Measurements from ENCODE around the gene ADGRL3. TPM values are rescaled to one million over a fixed set of nuclear protein-coding genes. Genes with fewer than 3 reads are reported as not detected.

ADGRL3 gene
- total RNA-seq, 1 donor from 2014 or later: 18.7 TPM

GRCh38 chr4:61298178-61298740 lies 98.1 kb downstream of the ADGRL3 start:
- no peak for DNase-seq (ENCODE audit: extremely low spot score, unreplicated experiment)
- no peaks in the 10 kb centered on the region for H3K36me3 Mint-ChIP-seq (ENCODE audit: unreplicated experiment)
- H3K4me1 Mint-ChIP-seq (ENCODE audit: unreplicated experiment): peaks cover 4% of the 10 kb centered on the region
- H3K4me3 Mint-ChIP-seq (ENCODE audit: unreplicated experiment): no peak overlapping the region
- no peak for TF ChIP-seq CTCF (IDR thresholded peaks at IDR 0.05)
- H3K27ac Mint-ChIP-seq (ENCODE audit: unreplicated experiment): no peak overlapping the region
- H3K9me3 Mint-ChIP-seq (ENCODE audit: unreplicated experiment): no peaks in the 10 kb centered on the region
- H3K27me3 Mint-ChIP-seq (ENCODE audit: unreplicated experiment): no peaks in the 10 kb centered on the region

GRCh38 chr4:61299316-61299715 lies 99.2 kb downstream of the ADGRL3 start:
- no peak overlapping the region for H3K4me3 Mint-ChIP-seq (ENCODE audit: unreplicated experiment)
- no peaks in the 10 kb centered on the region for H3K36me3 Mint-ChIP-seq (ENCODE audit: unreplicated experiment)
- peak; percentile 32 for TF ChIP-seq CTCF (IDR thresholded peaks at IDR 0.05)
- no peak for DNase-seq (ENCODE audit: extremely low spot score, unreplicated experiment)
- H3K27ac Mint-ChIP-seq (ENCODE audit: unreplicated experiment): no peak overlapping the region
- no peaks in the 10 kb centered on the region for H3K27me3 Mint-ChIP-seq (ENCODE audit: unreplicated experiment)
- peaks cover 4% of the 10 kb centered on the region for H3K4me1 Mint-ChIP-seq (ENCODE audit: unreplicated experiment)
- no peaks in the 10 kb centered on the region for H3K9me3 Mint-ChIP-seq (ENCODE audit: unreplicated experiment)

GRCh38 chr4:61300266-61300844 lies 100.2 kb downstream of the ADGRL3 start:
- DNase-seq (ENCODE audit: extremely low spot score, unreplicated experiment): no peak
- Mint-ChIP-seq H3K4me1 (ENCODE audit: unreplicated experiment) (peaks cover 4% of the 10 kb centered on the region), H3K27me3 (ENCODE audit: unreplicated experiment) (no peaks in the 10 kb centered on the region), H3K27ac (ENCODE audit: unreplicated experiment) (no peak overlapping the region), H3K36me3 (ENCODE audit: unreplicated experiment) (no peaks in the 10 kb centered on the region), H3K4me3 (ENCODE audit: unreplicated experiment) (no peak overlapping the region), H3K9me3 (ENCODE audit: unreplicated experiment) (no peaks in the 10 kb centered on the region)
- no peak for TF ChIP-seq CTCF (IDR thresholded peaks at IDR 0.05)

GRCh38 chr4:61301271-61301670 lies 101.1 kb downstream of the ADGRL3 start:
- no peak overlapping the region for H3K27ac Mint-ChIP-seq (ENCODE audit: unreplicated experiment)
- no peaks in the 10 kb centered on the region for H3K36me3 Mint-ChIP-seq (ENCODE audit: unreplicated experiment)
- H3K9me3 Mint-ChIP-seq (ENCODE audit: unreplicated experiment): no peaks in the 10 kb centered on the region
- H3K4me1 Mint-ChIP-seq (ENCODE audit: unreplicated experiment): peaks cover 4% of the 10 kb centered on the region
- no peaks in the 10 kb centered on the region for H3K27me3 Mint-ChIP-seq (ENCODE audit: unreplicated experiment)
- no peak overlapping the region for H3K4me3 Mint-ChIP-seq (ENCODE audit: unreplicated experiment)
- DNase-seq (ENCODE audit: extremely low spot score, unreplicated experiment): no peak
- TF ChIP-seq CTCF (IDR thresholded peaks at IDR 0.05): no peak

DNA sequence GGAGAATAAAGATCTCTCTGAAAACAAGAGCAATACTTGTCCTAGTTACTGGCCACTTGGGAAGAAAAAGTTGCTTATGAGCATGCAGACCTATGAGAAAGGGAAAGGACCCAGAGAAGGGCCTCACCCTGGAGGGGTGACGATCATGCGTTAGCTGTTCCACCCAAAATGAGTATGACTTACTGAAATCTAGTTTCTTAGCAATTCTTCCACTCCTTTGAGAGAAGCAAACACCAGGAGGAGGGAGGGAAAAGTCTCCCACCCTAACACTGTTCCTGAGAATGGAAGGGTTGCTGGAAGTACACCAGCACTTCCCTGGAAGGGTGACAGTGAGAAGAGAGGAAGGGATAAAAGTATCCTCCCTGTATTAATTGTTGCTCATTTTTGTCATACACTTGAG lies 107.9 kb downstream of the ADGRL3 start:
- no peak for DNase-seq (ENCODE audit: extremely low spot score, unreplicated experiment)
- Mint-ChIP-seq H3K36me3 (ENCODE audit: unreplicated experiment) (no peaks in the 10 kb centered on the region), H3K9me3 (ENCODE audit: unreplicated experiment) (peaks cover 7% of the 10 kb centered on the region), H3K4me1 (ENCODE audit: unreplicated experiment) (peaks cover 4% of the 10 kb centered on the region), H3K4me3 (ENCODE audit: unreplicated experiment) (no peak overlapping the region), H3K27me3 (ENCODE audit: unreplicated experiment) (no peaks in the 10 kb centered on the region), H3K27ac (ENCODE audit: unreplicated experiment) (no peak overlapping the region)
- TF ChIP-seq CTCF (IDR thresholded peaks at IDR 0.05): no peak

Data from osteocyte (in vitro differentiated cells).